Subcutaneous preadipocyte (primary cell): ENCODE results near the gene USP26. TPM values are rescaled to one million over a fixed set of nuclear protein-coding genes. Genes with fewer than 3 reads are reported as not detected.

Experiments used
- total RNA-seq: library from RNA; depleted of rRNA; stranded (reverse); fragments of >200 nt; gene quantifications from 2 replicates; pipeline ENCODE4 v1.2.3, GENCODE V29; 2012

USP26 gene
- total RNA-seq, result not detected in 2 replicates

GRCh38 chrX:133097031-133097430 is at the start of gene USP26:
USP26 (minus strand) TSS chrX:133097109; CDS start chrX:133028220, 68,889 bp downstream.

Other genes with a start within 250 kb of the USP26 start
- gene HS6ST2, start 138.5 kb downstream of the USP26 start, total RNA-seq, result under 0.01 and 0.20 TPM in 2 replicates
- not detected in 2 replicates for gene TFDP3, start 121.2 kb upstream of the USP26 start, total RNA-seq